ENCODE measurements around the gene BACE1-AS. TPM values are rescaled to one million over a fixed set of nuclear protein-coding genes. Genes with fewer than 3 reads are reported as not detected.

The BACE1-AS gene
- total RNA-seq, 1 donor from 2014 or later: 6.8 TPM

DNA sequence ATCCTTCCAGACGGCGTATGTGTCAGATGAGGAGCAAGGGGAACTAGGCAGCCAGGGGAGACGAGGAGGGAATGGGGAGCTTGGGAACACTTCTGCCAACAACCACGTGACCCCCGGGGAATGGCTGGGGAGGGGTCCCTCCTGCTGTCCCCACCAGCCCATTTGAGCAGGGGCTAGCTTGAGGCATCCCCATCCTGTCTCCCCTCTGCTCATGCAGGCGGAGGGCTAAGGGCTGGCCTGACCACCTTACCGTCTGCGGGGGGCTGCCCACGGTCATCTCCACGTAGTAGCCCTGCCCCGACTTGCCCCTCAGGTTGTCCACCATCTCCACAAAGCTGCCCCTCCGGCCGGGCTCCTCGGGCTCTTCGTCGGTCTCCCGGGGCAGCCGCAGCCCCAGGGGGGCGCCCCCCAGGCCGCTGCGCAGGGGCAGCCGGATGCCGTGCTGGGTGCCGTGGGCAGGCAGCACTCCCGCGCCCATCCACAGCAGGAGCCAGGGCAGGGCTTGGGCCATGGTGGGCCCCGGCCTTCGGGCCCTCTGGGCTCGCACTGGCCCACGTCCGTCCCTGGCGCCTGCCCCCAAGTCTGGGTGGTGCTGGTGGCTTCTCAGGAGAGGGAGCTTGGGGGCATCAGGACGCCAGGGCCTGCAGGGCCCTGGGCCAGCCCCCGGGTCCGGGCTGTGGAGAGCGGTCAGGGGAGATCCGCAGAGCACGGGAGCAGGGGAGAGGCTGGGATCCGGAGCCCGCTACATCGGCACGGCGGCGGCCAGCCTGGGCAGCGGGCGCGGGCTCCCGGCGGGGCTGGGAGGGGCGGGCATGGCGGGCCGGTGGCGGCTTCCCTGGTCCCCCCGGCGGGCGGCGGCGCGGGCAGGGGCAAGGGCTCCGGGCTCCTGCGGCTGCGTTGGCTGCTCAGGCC, 24.4 kb downstream of the BACE1-AS start:
- H3K27ac ChIP-seq (ENCODE audit: low read depth, low read length): peak overlapping the region; percentile 6
- Mint-ChIP-seq H3K27me3 (ENCODE audit: low read depth, unreplicated experiment) (no peaks in the 10 kb centered on the region), H3K9me3 (ENCODE audit: unreplicated experiment) (no peaks in the 10 kb centered on the region), H3K27ac (ENCODE audit: unreplicated experiment) (no peak overlapping the region), H3K4me3 (ENCODE audit: unreplicated experiment) (peak overlapping the region; percentile 88), H3K36me3 (ENCODE audit: low read depth, unreplicated experiment) (no peaks in the 10 kb centered on the region), H3K4me1 (ENCODE audit: low read depth, unreplicated experiment) (peaks cover 9% of the 10 kb centered on the region)
- peaks cover 15% of the 10 kb centered on the region for H3K4me1 ChIP-seq (ENCODE audit: insufficient read depth, low read length)
- FAIRE-seq: no peak
- peak overlapping the region; percentile 72 for H3K4me3 ChIP-seq (ENCODE audit: insufficient read depth, low read depth, low read length)
- H3K27me3 ChIP-seq (ENCODE audit: insufficient read depth, low read length): no peaks in the 10 kb centered on the region
- no peaks in the 10 kb centered on the region for H3K9me3 ChIP-seq (ENCODE audit: insufficient read depth, low read depth, low read length)
- H2AFZ ChIP-seq (ENCODE audit: low read depth, low read length): peak overlapping the region; percentile 92
- peak overlapping the region; percentile 82 for H3K9ac ChIP-seq (ENCODE audit: low read length)
- TF ChIP-seq, protein P1, sequence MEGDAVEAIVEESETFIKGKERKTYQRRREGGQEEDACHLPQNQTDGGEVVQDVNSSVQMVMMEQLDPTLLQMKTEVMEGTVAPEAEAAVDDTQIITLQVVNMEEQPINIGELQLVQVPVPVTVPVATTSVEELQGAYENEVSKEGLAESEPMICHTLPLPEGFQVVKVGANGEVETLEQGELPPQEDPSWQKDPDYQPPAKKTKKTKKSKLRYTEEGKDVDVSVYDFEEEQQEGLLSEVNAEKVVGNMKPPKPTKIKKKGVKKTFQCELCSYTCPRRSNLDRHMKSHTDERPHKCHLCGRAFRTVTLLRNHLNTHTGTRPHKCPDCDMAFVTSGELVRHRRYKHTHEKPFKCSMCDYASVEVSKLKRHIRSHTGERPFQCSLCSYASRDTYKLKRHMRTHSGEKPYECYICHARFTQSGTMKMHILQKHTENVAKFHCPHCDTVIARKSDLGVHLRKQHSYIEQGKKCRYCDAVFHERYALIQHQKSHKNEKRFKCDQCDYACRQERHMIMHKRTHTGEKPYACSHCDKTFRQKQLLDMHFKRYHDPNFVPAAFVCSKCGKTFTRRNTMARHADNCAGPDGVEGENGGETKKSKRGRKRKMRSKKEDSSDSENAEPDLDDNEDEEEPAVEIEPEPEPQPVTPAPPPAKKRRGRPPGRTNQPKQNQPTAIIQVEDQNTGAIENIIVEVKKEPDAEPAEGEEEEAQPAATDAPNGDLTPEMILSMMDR (IDR thresholded peaks at IDR 0.05; ENCODE audit: insufficient read depth, low read depth, low read length): no peak
- no peak for TF ChIP-seq EZH2 (IDR thresholded peaks at IDR 0.05; ENCODE audit: insufficient read depth, low read length)
- peaks cover 28% of the 10 kb centered on the region for H4K20me1 ChIP-seq (ENCODE audit: insufficient read depth, low read length)
- H3K36me3 ChIP-seq (ENCODE audit: insufficient read depth, low read length): no peaks in the 10 kb centered on the region
- H3K79me2 ChIP-seq (ENCODE audit: insufficient read depth, low read length): peaks cover 33% of the 10 kb centered on the region
- peak overlapping the region; percentile 93 for H3K4me2 ChIP-seq (ENCODE audit: low read length)
- DNase-seq (ENCODE audit: low read depth): no peak

DNA sequence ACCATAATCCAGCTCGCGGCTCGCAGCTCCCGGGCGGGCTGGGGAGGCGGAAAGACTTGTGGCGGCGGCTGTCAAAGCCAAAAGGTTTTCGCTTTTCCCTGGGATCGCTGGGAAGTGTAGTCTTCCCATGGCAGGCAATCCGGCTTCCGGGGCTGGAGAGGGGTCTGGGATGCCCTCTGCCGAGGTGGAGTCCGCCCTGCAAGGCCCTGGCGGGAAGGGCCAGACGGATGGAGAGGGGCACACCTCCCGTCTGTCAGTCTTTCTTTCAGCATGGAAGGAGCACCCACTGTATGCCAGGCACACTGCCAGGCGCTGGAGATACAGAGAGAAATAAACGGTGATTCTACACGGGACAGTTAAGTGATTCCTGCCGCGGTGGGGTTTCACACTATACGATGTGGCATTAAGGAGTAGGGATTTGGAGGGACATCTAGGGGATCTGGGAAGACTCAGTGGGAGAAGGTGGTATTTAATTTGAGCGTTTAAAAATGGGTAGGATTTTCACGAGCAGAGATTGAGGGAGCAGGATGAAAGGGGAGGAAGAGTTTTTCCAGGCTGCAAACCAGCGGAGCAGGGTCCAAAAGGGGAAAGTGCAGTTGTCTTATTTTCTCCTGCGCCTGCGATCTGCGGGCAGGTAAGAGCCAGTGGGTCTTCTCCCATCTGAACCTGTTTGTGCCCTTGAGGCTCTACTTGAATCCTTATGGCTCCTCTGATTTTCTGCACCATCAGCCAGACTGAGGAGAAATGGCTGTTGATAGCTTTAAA, 25.2 kb downstream of the BACE1-AS start, which contains the start of gene BACE1:
BACE1 (minus strand) TSS at position 60 of the 765 bp plus-strand sequence. CDS start 461 bp downstream, outside the sequence.
- peak within 1 kb of the TSS; percentile 88 for H3K4me3 Mint-ChIP-seq (ENCODE audit: unreplicated experiment)
- Histone ChIP-seq H3K9ac (ENCODE audit: low read length) (peak within 1 kb of the TSS; percentile 82), H3K4me2 (ENCODE audit: low read length) (peak within 1 kb of the TSS; percentile 93), H4K20me1 (ENCODE audit: insufficient read depth, low read length) (peaks cover 21% of the 10 kb centered on the region), H3K27ac (ENCODE audit: low read depth, low read length) (peak within 1 kb of the TSS; percentile 6), H2AFZ (ENCODE audit: low read depth, low read length) (peak within 1 kb of the TSS; percentile 92), H3K36me3 (ENCODE audit: insufficient read depth, low read length) (no peaks in the 10 kb centered on the region), H3K9me3 (ENCODE audit: insufficient read depth, low read depth, low read length) (no peaks in the 10 kb centered on the region), H3K4me1 (ENCODE audit: insufficient read depth, low read length) (peaks cover 15% of the 10 kb centered on the region), H3K27me3 (ENCODE audit: insufficient read depth, low read length) (no peaks in the 10 kb centered on the region), H3K79me2 (ENCODE audit: insufficient read depth, low read length) (peaks cover 33% of the 10 kb centered on the region), H3K4me3 (ENCODE audit: insufficient read depth, low read depth, low read length) (peak within 1 kb of the TSS; percentile 72)
- DNase-seq (ENCODE audit: low read depth): peak; percentile 76
- H3K27ac Mint-ChIP-seq (ENCODE audit: unreplicated experiment): peak within 1 kb of the TSS; percentile 9
- H3K36me3 Mint-ChIP-seq (ENCODE audit: low read depth, unreplicated experiment): no peaks in the 10 kb centered on the region
- peaks cover 9% of the 10 kb centered on the region for H3K4me1 Mint-ChIP-seq (ENCODE audit: low read depth, unreplicated experiment)
- no peaks in the 10 kb centered on the region for H3K9me3 Mint-ChIP-seq (ENCODE audit: unreplicated experiment)
- TF ChIP-seq EZH2 (IDR thresholded peaks at IDR 0.05; ENCODE audit: insufficient read depth, low read length): no peak
- TF ChIP-seq, protein P1 (IDR thresholded peaks at IDR 0.05; ENCODE audit: insufficient read depth, low read depth, low read length): no peak
- no peaks in the 10 kb centered on the region for H3K27me3 Mint-ChIP-seq (ENCODE audit: low read depth, unreplicated experiment)
- peak; percentile 9 for FAIRE-seq

Measured in astrocyte (in vitro differentiated cells and primary cell).